ENCODE results near the gene ENAH. TPM values are rescaled to one million over a fixed set of nuclear protein-coding genes. Genes with fewer than 3 reads are reported as not detected.

Gene ENAH
- total RNA-seq, 4 donors from 2014 or later = 198 to 229 (median 201) TPM

DNA sequence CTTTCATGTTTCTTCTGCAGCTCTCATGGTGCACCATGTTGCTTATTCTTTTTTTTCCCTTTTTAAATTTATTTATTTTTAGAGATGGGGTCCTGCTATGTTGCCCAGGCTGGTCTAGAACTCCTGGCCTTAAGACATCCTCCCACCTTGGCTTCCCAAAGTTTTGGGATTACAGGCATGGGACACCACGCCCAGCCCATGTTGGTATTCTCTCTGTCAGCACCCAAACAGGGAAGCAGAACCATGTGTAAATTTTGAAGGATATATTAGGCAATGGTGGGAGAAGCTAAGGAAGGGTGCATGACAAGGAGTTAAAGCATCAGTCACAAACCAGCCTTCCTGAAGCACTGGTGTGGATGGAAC is 39.6 kb upstream of the ENAH start:
- intact Hi-C loops (cut with DNase I) = no loop called here
- no peaks in the 10 kb centered on the region for H3K27me3 ChIP-seq
- 100% methylated on average over 1 of the region's 1 CpG for WGBS
- no peak for DNase-seq (ENCODE audit: extremely low spot score)
- H3K9me3 ChIP-seq = no peaks in the 10 kb centered on the region
- TF ChIP-seq EP300 (IDR thresholded peaks at IDR 0.05) (no peak), POLR2A (IDR thresholded peaks at IDR 0.05; ENCODE audit: low read depth) (no peak), POLR2AphosphoS5 (IDR thresholded peaks at IDR 0.05) (no peak)
- TF ChIP-seq, protein P1, sequence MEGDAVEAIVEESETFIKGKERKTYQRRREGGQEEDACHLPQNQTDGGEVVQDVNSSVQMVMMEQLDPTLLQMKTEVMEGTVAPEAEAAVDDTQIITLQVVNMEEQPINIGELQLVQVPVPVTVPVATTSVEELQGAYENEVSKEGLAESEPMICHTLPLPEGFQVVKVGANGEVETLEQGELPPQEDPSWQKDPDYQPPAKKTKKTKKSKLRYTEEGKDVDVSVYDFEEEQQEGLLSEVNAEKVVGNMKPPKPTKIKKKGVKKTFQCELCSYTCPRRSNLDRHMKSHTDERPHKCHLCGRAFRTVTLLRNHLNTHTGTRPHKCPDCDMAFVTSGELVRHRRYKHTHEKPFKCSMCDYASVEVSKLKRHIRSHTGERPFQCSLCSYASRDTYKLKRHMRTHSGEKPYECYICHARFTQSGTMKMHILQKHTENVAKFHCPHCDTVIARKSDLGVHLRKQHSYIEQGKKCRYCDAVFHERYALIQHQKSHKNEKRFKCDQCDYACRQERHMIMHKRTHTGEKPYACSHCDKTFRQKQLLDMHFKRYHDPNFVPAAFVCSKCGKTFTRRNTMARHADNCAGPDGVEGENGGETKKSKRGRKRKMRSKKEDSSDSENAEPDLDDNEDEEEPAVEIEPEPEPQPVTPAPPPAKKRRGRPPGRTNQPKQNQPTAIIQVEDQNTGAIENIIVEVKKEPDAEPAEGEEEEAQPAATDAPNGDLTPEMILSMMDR (IDR thresholded peaks at IDR 0.05) = no peak
- no peak overlapping the region for H3K27ac ChIP-seq (replicated peaks in 1 of 4)
- peaks cover 9 to 27% (median 18%) of the 10 kb centered on the region in 4 donors for H3K4me1 ChIP-seq
- H3K36me3 ChIP-seq = no peaks in the 10 kb centered on the region
- H3K4me3 ChIP-seq = no peak overlapping the region

DNA sequence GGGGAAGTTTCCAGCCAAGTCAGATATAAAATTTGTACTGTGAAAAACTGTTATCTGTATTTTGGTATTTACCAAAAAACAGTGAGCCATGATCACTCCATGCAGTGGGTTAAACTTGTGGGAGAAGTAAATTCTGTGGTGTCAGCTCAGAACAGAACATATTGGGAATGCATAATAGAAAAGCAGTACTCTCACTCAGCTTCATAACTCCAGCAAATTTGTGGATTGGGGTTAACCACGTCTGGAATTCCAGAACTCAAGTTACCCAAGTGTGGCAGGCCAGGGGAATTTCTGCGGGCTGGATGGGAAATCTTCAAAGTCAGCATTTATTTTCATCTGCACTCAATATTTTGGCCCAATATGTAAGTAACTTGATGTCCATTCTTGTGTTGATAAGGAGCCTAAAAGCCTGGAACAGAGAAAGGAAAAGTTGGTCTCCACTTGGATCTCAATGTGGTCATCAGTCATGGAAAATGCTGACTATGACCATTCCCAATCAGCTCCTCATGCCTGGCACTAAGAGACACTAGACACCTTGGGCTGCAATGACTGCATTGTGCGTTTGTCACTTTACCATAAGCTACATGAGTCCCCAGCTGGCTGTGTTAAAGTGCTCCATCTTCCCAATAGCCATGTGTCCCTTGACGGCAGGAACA is 39.1 kb upstream of the ENAH start:
- 90% methylated on average over 4 of the region's 4 CpGs for WGBS
- intact Hi-C loops (cut with DNase I) = no loop called here

DNA sequence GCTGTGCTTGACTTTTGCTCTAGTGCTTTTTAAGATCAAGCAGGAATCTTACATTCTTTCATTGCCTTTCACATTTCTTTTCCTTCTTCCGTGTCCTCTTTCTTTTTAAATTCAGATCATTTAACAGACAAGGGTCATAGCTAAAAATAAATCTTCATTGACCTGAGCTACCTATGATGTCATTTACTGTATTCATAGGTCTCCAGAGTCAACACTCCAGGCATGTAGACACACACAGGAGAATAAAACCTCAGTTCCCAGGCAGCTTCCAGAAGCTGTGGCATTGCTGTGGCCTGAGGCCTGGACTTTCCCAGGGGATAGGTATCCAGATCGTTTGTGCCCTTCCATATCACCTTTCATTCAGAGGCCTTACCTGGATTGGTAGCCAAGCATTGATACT is 38.5 kb upstream of the ENAH start:
- TF ChIP-seq, protein P1 (IDR thresholded peaks at IDR 0.05) = no peak
- TF ChIP-seq POLR2A (IDR thresholded peaks at IDR 0.05; ENCODE audit: low read depth) = no peak
- Histone ChIP-seq H3K4me3 (no peak overlapping the region), H3K27ac (replicated peaks in 1 of 4) (no peak overlapping the region), H3K4me1 (peaks cover 9 to 27% (median 18%) of the 10 kb centered on the region in 4 donors), H3K36me3 (no peaks in the 10 kb centered on the region), H3K27me3 (no peaks in the 10 kb centered on the region), H3K9me3 (no peaks in the 10 kb centered on the region)
- intact Hi-C loops (cut with DNase I) = no loop called here
- no peak for DNase-seq (ENCODE audit: extremely low spot score)
- WGBS = 60% methylated on average over 2 of the region's 2 CpGs

More for the DNA sequence above, 39.1 kb upstream of the ENAH start:
- Histone ChIP-seq H3K4me1 (peaks cover 9 to 27% (median 18%) of the 10 kb centered on the region in 4 donors), H3K36me3 (no peaks in the 10 kb centered on the region), H3K9me3 (no peaks in the 10 kb centered on the region), H3K27me3 (no peaks in the 10 kb centered on the region), H3K4me3 (no peak overlapping the region), H3K27ac (replicated peaks in 1 of 4) (no peak overlapping the region)
- TF ChIP-seq POLR2A (IDR thresholded peaks at IDR 0.05; ENCODE audit: low read depth) = no peak
- TF ChIP-seq, protein P1 (IDR thresholded peaks at IDR 0.05) = no peak
- TF ChIP-seq POLR2AphosphoS5 (IDR thresholded peaks at IDR 0.05) = no peak
- no peak for TF ChIP-seq EP300 (IDR thresholded peaks at IDR 0.05)
- DNase-seq (ENCODE audit: extremely low spot score) = no peak

DNA sequence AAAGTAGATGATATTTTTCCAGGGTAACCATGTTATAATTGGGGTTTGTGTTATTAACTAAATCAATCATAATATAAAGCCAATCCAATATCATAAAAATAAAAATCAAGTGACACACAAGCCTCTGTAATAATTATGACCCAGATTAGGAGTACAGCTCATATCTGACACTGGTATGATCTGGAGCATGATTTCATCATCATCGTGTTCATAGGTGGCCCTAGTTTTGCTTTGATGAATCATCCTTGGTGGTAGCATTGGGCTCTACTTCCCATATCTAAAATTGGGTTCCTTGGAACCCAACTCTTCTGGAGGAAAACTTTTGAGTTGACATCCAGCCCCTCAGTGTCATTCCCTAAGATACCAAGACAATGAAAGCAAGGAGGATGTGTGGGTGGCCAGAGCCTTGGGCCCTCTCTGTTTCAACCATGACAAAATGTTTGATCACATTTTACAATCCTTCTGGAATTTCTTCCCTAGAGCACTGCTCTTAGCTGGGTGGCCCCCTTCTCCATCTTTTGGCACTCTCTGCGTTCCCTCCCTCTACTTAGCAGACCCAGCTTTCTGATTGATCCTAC is 37.0 kb upstream of the ENAH start:
- Histone ChIP-seq H3K27me3 (no peaks in the 10 kb centered on the region), H3K4me3 (no peak overlapping the region), H3K9me3 (no peaks in the 10 kb centered on the region), H3K36me3 (no peaks in the 10 kb centered on the region), H3K4me1 (peaks cover 0 to 20% (median 11%) of the 10 kb centered on the region in 4 donors), H3K27ac (replicated peaks in 1 of 4) (no peak overlapping the region)
- WGBS = 97% methylated on average over 2 of the region's 2 CpGs
- intact Hi-C loops (cut with DNase I) = no loop called here
- TF ChIP-seq POLR2AphosphoS5 (IDR thresholded peaks at IDR 0.05) (no peak), POLR2A (IDR thresholded peaks at IDR 0.05; ENCODE audit: low read depth) (no peak), EP300 (IDR thresholded peaks at IDR 0.05) (no peak)
- TF ChIP-seq, protein P1 (IDR thresholded peaks at IDR 0.05) = no peak
- no peak for DNase-seq (ENCODE audit: extremely low spot score)
